ENCODE results near the gene SNRNP27. TPM values are rescaled to one million over a fixed set of nuclear protein-coding genes. Genes with fewer than 3 reads are reported as not detected.
"Not testable (repeated sequence)": the region's sequence is repeated elsewhere in the genome, so short reads cannot be mapped to it uniquely, and the experiment has no call there.

The SNRNP27 gene
- total RNA-seq, 1 donor = 66.4 TPM

- H3K4me1 ChIP-seq (ENCODE audit: insufficient read depth, low read length) = peaks cover 75% of the 10 kb centered on the region
- no peaks in the 10 kb centered on the region for H3K27me3 ChIP-seq (ENCODE audit: insufficient read depth, low read length)
- no peaks in the 10 kb centered on the region for H3K9me3 ChIP-seq (ENCODE audit: low read depth, low read length)
- no peak overlapping the region for H3K4me3 ChIP-seq (ENCODE audit: low read length)
Observed at GRCh38 chr2:69948032-69948962, 54.5 kb downstream of the SNRNP27 start.

DNA sequence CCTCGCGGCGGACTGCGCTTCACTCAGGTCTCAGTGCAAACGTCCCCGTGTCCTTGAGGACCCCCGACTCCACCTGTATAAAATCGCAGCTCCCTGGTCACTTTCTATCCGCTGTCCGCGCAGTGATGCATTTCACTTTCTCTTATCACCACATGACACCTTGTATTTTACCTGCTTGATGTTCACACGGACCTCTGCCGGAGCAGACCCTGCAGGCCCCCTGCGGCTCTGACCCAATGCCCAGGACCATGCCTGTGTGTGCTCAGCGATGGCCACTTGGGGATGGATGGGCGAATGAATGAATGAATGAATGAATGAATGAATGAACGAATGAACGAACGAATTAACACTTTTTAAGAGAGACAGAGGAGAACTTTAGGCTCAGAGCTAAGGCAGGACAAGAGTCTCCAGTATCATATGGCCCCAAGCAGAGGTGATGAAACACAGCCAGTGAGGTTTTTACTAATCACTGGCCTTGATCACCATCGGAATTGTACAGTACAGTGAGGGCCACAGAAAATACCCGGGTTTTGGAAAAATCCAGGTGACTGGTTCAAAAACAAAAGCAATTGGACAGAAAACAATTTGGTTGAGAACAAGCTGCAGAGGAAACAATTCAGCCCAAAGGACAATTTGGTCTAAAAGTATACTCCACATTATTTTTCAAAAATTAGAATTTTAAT, 55.3 kb downstream of the SNRNP27 start:
- Histone ChIP-seq H3K9me3 (ENCODE audit: low read depth, low read length) (no peaks in the 10 kb centered on the region), H3K27me3 (ENCODE audit: insufficient read depth, low read length) (no peaks in the 10 kb centered on the region), H3K4me1 (ENCODE audit: insufficient read depth, low read length) (peaks cover 71% of the 10 kb centered on the region), H3K4me3 (ENCODE audit: low read length) (no peak overlapping the region)

- Histone ChIP-seq H3K27me3 (ENCODE audit: insufficient read depth, low read length) (no peaks in the 10 kb centered on the region), H3K9me3 (ENCODE audit: low read depth, low read length) (no peaks in the 10 kb centered on the region), H3K4me3 (ENCODE audit: low read length) (no peak overlapping the region), H3K4me1 (ENCODE audit: insufficient read depth, low read length) (peaks cover 65% of the 10 kb centered on the region)
Observed at GRCh38 chr2:69950241-69950640, 56.5 kb downstream of the SNRNP27 start.

- not testable (repeated sequence) for H3K4me3 ChIP-seq (ENCODE audit: low read length); H3K9me3 ChIP-seq (ENCODE audit: low read depth, low read length); H3K27me3 ChIP-seq (ENCODE audit: insufficient read depth, low read length)
- peaks cover 61% of the 10 kb centered on the region for H3K4me1 ChIP-seq (ENCODE audit: insufficient read depth, low read length)
Observed at GRCh38 chr2:69950671-69951070, 56.9 kb downstream of the SNRNP27 start.

DNA sequence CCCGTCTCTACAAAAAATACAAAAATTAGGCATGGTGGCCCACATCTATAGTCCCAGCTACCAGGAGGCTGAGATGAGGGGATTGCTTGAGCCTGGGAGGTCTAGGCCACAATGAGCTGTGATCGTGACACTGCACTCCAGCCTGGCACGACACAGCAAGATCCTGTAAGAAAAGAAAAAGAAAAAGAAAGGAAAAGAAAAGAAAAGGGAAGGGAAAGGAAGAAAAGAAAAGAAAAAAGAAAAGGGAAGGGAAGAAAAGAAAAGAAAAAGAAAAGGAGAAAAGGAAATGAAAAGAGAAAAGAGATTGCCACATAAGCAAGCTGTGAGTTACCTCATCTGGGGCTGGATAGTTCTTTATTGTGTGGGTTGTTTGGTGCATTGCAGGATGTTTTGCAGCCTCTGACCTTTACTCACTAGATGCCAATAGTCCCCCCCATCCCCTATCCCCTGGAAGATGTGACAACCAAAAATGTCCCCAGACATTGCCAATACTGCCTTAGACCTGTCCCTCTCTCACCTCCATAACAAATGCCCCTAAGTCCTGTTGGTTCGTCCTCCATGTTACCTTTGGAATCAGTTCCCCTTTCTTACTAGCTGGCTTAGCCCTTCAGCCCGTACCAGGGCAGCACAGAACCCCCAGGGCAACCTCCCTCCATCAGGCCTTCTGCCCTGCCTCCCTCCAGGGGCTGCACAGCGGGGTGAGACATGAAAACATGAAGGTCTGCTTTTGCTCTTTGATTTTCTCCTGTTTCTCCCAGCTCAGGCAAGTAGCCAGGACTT, 58.8 kb downstream of the SNRNP27 start:
- Histone ChIP-seq H3K4me1 (ENCODE audit: insufficient read depth, low read length) (peaks cover 57% of the 10 kb centered on the region), H3K4me3 (ENCODE audit: low read length) (no peak overlapping the region), H3K9me3 (ENCODE audit: low read depth, low read length) (no peaks in the 10 kb centered on the region), H3K27me3 (ENCODE audit: insufficient read depth, low read length) (no peaks in the 10 kb centered on the region)

GRCh38 chr2:69954084-69954483, 60.3 kb downstream of the SNRNP27 start:
- H3K27me3 ChIP-seq (ENCODE audit: insufficient read depth, low read length) = no peaks in the 10 kb centered on the region
- peaks cover 47% of the 10 kb centered on the region for H3K4me1 ChIP-seq (ENCODE audit: insufficient read depth, low read length)
- H3K9me3 ChIP-seq (ENCODE audit: low read depth, low read length) = no peaks in the 10 kb centered on the region

More at GRCh38 chr2:69954084-69954483, 60.3 kb downstream of the SNRNP27 start:
- H3K4me3 ChIP-seq (ENCODE audit: low read length) = no peak overlapping the region

Other genes starting within 250 kb of the SNRNP27 start
- 6.0 TPM for gene ANXA4, start 151.8 kb upstream of the SNRNP27 start, total RNA-seq
- 18.6 TPM for gene GMCL1, start 64.3 kb upstream of the SNRNP27 start, total RNA-seq
- gene MXD1, start 21.2 kb downstream of the SNRNP27 start, total RNA-seq = 80.9 TPM
- gene ASPRV1, start 67.7 kb downstream of the SNRNP27 start, total RNA-seq = 0.84 TPM
- 91.0 TPM for gene PCBP1, start 193.5 kb downstream of the SNRNP27 start, total RNA-seq

Measured in mononuclear cell (primary cell).